GM12874 (cell line): ENCODE results near the gene ARHGAP4.

Experiments
- CTCF ChIP-seq: IDR thresholded peaks from 2 replicates; pipeline ENCODE4 v1.5.1; 2011; ENCODE audit warnings: low read depth, mild to moderate bottlenecking, control low read depth, low read length, moderate library complexity; ENCODE audit not compliant: insufficient read depth

ARHGAP4 gene

GRCh38 chrX:153931748-153932147 is 5.7 kb upstream of the ARHGAP4 start:
- TF ChIP-seq CTCF = no peak

GRCh38 chrX:153931151-153931550 is 5.1 kb upstream of the ARHGAP4 start:
- no peak for TF ChIP-seq CTCF

- TF ChIP-seq CTCF = no peak
These were observed 4.2 kb upstream of the ARHGAP4 start for GRCh38 chrX:153930011-153930910.

- TF ChIP-seq CTCF = no peak
These were observed 3.5 kb upstream of the ARHGAP4 start for GRCh38 chrX:153929576-153929975.

- TF ChIP-seq CTCF = no peak
These were observed 2.8 kb upstream of the ARHGAP4 start for GRCh38 chrX:153928846-153929245.

GRCh38 chrX:153927922-153928760 is 2.1 kb upstream of the ARHGAP4 start:
- TF ChIP-seq CTCF = no peak

GRCh38 chrX:153927672-153927921 is 1.5 kb upstream of the ARHGAP4 start:
- TF ChIP-seq CTCF = no peak
